GM18517 (cell line): ENCODE data around the gene ILF2.
"Not testable (repeated sequence)": the region's sequence is repeated elsewhere in the genome, so short reads cannot be mapped to it uniquely, and the experiment has no call there.

Experiments
- ATAC-seq: cut with Tn5 transposase; IDR thresholded peaks from one replicate; pipeline ENCODE4 v1.9.1; 2021; ENCODE audit warnings: mild to moderate bottlenecking, moderate library complexity; ENCODE audit not compliant: unreplicated experiment

ILF2 gene

GRCh38 chr1:153649863-153650235 is 20.9 kb downstream of the ILF2 start:
- ATAC-seq = no peak

- ATAC-seq = no peak
Observed at GRCh38 chr1:153649137-153649862, 21.5 kb downstream of the ILF2 start.

GRCh38 chr1:153648000-153648643 is 22.7 kb downstream of the ILF2 start:
- no peak for ATAC-seq

GRCh38 chr1:153647346-153647714 is 23.5 kb downstream of the ILF2 start:
- ATAC-seq = no peak

- no peak for ATAC-seq
Observed at GRCh38 chr1:153646672-153647345, 24.0 kb downstream of the ILF2 start.

GRCh38 chr1:153643816-153644215 is 27.0 kb downstream of the ILF2 start:
- ATAC-seq = no peak

- no peak for ATAC-seq
Observed at GRCh38 chr1:153643100-153643499, 27.7 kb downstream of the ILF2 start.

- ATAC-seq = no peak
Observed at GRCh38 chr1:153642161-153642560, 28.6 kb downstream of the ILF2 start.

- no peak for ATAC-seq
Observed at GRCh38 chr1:153640861-153641260, 29.9 kb downstream of the ILF2 start.

- not testable (repeated sequence) for ATAC-seq
Observed at GRCh38 chr1:153640213-153640612, 30.6 kb downstream of the ILF2 start.

GRCh38 chr1:153639280-153639679 is 31.5 kb downstream of the ILF2 start:
- ATAC-seq = no peak

- no peak for ATAC-seq
Observed at GRCh38 chr1:153638261-153638660, 32.5 kb downstream of the ILF2 start.

- no peak for ATAC-seq
Observed at GRCh38 chr1:153636312-153636711, 34.5 kb downstream of the ILF2 start.

GRCh38 chr1:153635872-153636271 is 34.9 kb downstream of the ILF2 start:
- no peak for ATAC-seq

- peak; percentile 90 for ATAC-seq
Observed at GRCh38 chr1:153633754-153634665, 36.8 kb downstream of the ILF2 start, which contains the start of gene CHTOP. CHTOP (plus strand) TSS chr1:153634066; CDS start chr1:153636589, 2,523 bp downstream.

GRCh38 chr1:153633161-153633753 is 37.5 kb downstream of the ILF2 start:
- no peak for ATAC-seq

- no peak for ATAC-seq
Observed at GRCh38 chr1:153631047-153632022, 39.5 kb downstream of the ILF2 start.

GRCh38 chr1:153630384-153630783 is 40.4 kb downstream of the ILF2 start:
- ATAC-seq = no peak

- ATAC-seq = no peak
Observed at GRCh38 chr1:153629971-153630370, 40.8 kb downstream of the ILF2 start.

- ATAC-seq = no peak
Observed at GRCh38 chr1:153629343-153629665, 41.5 kb downstream of the ILF2 start.
